NCI-H2081 treated with DMSO at 0.1 percent for 48 hours (cell line): Measurements from ENCODE around the gene SPIB.

Source experiments
- DNase-seq: peaks from one replicate; lab custom pipeline; 2025; lab: John Stamatoyannopoulos, UW

The SPIB gene

DNA sequence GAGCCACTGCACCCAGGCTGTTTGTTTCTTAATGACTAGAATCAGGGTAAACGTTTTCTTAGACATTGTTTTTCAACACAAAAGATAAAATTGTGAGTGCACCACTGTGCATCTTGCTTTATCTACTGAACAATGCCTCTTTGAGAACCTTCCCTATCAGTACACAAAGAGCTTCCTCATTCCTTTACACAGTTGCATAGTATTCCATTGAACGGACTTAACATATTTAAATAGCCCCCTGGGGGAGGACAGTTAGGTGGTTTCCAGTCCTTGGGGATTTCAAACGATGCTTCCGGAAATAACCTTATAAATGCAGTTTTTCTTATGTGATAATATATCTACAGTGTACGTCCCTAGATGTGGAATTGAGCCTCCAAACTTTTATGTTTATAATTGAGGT lies 26.0 kb upstream of the SPIB start:
- no peak for DNase-seq

GRCh38 chr19:50393589-50393988 lies 25.1 kb upstream of the SPIB start:
- no peak for DNase-seq

DNA sequence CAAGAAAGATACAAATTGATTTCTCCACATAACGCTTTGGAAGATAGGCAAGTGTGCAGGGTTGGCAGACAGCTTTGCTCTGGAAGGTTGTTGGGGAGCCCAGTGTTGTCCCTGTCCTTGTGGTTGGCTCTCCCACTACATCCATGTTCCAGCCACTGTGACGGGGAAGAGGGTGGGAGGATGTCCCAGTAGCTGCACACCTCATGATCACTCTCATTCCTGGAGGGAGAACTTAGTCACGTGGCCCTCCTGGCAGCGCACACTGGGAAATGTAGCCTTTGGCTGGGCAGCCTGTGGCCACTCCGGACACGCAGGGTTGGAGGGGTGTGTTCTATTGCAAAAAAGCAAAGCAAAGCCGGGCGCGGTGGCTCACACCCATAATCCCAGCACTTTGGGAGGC lies 24.7 kb upstream of the SPIB start:
- DNase-seq = no peak

GRCh38 chr19:50398675-50399367 lies 19.9 kb upstream of the SPIB start:
- DNase-seq = no peak

DNA sequence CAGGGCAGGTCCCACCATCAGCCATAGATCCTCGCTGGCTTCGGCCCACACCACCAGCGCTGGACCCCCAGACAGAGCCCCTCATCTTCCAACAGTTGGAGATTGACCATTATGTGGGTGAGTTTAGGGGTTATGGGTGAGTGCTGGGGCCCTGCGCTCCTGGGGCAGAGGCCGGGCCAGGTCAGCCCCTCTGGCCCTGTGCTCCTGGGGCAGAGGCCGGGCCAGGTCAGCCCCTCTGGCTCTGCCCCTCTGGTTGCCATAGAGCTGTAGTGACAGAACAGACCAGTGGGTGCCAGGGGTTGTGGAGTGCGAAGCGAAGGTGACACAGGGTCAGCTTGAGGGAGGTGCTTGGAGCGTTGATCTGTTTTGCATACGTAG lies 19.4 kb upstream of the SPIB start:
- no peak for DNase-seq

DNA sequence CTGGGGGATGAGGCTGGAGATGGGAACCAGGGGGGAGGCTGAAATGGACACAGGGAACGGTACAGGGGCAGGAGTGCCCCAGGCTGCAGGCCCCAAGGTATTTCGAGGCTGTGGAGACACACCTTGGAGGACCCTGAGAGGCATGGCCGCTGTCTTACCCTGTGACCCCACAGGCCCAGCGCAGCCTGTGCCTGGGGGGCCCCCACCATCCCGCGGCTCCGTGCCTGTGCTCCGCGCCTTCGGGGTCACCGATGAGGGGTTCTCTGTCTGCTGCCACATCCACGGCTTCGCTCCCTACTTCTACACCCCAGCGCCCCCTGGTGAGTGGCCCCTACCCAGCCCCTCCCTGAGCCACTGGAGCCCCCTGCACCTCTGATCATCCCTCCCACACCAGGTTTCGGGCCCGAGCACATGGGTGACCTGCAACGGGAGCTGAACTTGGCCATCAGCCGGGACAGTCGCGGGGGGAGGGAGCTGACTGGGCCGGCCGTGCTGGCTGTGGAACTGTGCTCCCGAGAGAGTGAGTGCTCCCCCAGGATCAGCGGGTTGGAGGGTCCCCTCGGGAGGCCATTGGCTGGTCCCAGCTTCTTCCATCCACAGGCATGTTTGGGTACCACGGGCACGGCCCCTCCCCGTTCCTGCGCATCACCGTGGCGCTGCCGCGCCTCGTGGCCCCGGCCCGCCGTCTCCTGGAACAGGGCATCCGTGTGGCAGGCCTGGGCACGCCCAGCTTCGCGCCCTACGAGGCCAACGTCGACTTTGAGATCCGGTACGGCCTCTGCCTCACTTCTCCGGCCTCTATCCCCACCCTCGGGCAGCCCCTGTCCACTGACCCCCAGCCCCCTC lies 16.9 kb upstream of the SPIB start:
- no peak for DNase-seq

- DNase-seq = no peak
Measured at GRCh38 chr19:50402544-50403301, 16.0 kb upstream of the SPIB start.

GRCh38 chr19:50406156-50406820 lies 12.4 kb upstream of the SPIB start:
- no peak for DNase-seq

DNA sequence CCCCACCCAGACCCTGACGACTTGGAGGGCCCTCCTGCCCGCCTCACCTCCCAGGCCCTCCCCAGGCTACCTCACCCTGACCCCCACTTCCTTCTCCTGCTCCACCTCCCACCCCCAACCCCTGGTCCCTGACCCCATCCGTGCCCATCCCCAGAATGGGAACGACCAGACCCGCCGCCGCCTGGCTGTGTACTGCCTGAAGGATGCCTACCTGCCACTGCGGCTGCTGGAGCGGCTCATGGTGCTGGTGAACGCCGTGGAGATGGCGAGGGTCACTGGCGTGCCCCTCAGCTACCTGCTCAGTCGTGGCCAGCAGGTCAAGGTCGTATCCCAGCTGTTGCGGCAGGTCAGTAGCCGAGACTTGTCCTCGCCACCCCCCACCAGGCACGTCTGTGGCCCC lies 11.9 kb upstream of the SPIB start:
- DNase-seq = no peak

DNA sequence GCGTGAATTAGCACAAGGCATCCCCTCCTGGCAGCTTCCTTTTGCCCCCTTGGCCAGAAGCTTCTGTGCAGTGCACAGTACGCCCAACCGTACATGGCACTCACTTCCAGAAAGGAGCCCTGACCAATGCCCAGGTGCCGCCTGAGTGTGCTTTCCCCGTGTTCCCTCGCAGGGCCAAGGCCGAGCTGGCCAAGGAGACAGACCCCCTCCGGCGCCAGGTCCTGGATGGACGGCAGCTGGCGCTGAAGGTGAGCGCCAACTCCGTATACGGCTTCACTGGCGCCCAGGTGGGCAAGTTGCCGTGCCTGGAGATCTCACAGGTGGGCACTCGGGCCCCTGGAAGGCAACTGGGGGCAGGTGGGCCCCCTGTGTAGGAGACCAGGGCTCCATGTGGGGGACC lies 9.4 kb upstream of the SPIB start:
- DNase-seq = no peak

GRCh38 chr19:50410109-50410508 lies 8.6 kb upstream of the SPIB start:
- DNase-seq = no peak

- no peak for DNase-seq
Measured at GRCh38 chr19:50412419-50412818, 6.3 kb upstream of the SPIB start.

DNA sequence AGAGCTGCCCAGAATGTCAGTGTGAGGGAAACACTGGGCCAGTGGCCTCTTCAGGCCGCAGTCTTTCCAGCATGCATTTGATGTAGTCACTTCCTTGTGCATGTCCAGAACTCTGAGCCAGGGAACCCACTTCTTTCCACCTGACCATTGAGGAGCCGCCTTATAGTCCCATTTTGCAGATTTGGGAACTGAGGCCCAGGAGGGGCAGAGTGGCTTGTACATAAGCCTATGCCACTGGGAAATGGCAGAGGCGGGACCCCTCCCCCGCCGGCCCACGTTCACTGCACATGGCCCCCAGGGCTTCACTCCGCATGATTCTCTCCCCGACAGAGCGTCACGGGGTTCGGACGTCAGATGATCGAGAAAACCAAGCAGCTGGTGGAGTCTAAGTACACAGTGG lies 5.6 kb upstream of the SPIB start:
- no peak for DNase-seq

DNA sequence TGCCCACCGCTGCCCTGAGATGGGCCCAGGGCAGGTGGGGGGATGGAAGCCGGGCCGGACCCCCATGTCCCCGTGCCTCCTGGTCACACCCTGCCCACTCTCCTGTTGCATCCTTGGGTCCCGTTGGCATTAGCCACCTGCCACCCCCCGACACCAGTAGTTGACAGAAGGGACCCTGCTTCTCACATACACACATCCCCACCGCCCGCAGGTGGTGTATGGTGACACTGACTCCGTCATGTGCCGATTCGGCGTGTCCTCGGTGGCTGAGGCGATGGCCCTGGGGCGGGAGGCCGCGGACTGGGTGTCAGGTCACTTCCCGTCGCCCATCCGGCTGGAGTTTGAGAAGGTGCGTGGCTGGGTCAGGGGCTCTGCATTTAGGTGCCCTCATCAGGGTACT lies 5.2 kb upstream of the SPIB start:
- DNase-seq = no peak

GRCh38 chr19:50414864-50415660 lies 3.7 kb upstream of the SPIB start:
- no peak for DNase-seq

GRCh38 chr19:50415661-50416033 lies 3.1 kb upstream of the SPIB start:
- no peak for DNase-seq

- no peak for DNase-seq
Measured at GRCh38 chr19:50416034-50416977, 2.4 kb upstream of the SPIB start.

- no peak for DNase-seq
Measured at GRCh38 chr19:50417111-50418081, 1.3 kb upstream of the SPIB start.

DNA sequence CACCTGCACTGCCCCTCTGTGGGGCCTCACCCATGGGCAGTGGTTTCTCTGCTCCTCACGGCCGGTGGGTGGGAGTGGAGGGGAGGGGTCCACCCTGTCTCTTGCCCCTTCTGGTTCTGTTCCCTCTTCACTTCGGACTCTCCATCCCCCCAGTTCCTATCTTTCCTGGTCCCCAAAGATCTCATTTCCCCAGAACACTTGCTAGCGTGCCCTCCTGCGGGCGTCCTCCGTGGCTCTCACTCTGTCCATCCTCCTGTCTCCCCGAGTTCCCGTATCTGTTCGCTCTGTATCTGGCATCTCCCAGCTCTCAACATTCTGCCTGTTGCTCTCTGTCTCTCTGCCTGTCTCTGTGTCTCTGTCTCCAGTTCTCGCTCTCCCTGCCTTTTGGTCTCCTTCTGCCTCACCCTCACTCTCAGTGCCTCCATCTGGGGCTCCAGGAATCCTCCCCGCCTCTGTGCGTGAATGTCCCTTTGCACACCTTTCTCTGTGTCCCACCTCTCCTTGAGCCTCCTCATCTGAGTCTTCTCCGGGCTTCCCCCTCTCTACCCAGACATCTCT lies 363 bp downstream of the SPIB start:
- no peak for DNase-seq
